ENCODE results near the gene RASSF7.

- no peak for TF ChIP-seq POLR2A (IDR thresholded peaks at IDR 0.05)
- no peak for TF ChIP-seq CTCF (IDR thresholded peaks at IDR 0.05)
These were observed 16.8 kb downstream of the RASSF7 start for GRCh38 chr11:577611-577894.
